Epithelial cell of prostate (primary cell): ENCODE measurements around the gene PFKFB1.
A peak's percentile ranks its signal among the peaks of the same experiment; 100 is the strongest.
"Not testable (repeated sequence)": the region's sequence is repeated elsewhere in the genome, so short reads cannot be mapped to it uniquely, and the experiment has no call there.

Experiments
- DNase-seq: peaks from one replicate; pipeline ENCODE4 v3.0.0-alpha.2; 2011; ENCODE audit warnings: low read depth, low spot score
- H3K27ac ChIP-seq: fragments of 450-650 bp; 2 replicates; pipeline ENCODE4 v1.5.1; 2017; ENCODE audit warnings: mild to moderate bottlenecking

The PFKFB1 gene

DNA sequence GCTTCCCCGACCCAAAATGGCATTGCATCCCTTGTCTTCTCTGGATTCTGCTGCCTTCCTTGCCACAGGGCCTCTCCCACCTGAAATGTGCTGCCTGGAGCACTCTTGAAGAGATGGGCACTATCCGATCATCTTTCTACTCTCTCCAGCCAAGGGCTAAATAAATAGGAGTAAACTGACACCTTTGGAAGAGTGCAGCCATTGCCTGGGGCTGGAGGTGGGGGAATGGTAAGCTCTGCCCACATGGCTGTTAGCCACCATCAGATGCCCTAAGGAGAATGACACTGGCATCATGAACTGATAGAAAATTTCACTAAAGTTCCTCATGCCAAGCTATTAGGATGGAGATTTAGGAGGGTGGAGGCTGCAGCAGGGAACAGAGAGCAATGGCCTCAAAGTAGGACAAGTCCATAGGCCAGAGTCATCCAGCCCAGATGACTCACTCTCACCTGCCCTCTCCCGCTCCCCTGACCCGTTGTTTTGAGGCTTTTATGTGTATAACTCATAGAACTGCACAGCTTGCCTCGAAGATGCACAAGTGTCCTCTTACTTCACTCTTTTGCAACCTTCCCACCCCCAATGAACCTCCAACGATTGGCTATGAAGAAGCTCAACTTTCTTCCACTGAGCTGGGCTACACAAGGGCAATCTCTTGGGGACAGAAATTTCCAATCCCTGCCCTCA lies 822 bp upstream of the PFKFB1 start:
- H3K27ac ChIP-seq = no peak overlapping the region
- no peak for DNase-seq

DNA sequence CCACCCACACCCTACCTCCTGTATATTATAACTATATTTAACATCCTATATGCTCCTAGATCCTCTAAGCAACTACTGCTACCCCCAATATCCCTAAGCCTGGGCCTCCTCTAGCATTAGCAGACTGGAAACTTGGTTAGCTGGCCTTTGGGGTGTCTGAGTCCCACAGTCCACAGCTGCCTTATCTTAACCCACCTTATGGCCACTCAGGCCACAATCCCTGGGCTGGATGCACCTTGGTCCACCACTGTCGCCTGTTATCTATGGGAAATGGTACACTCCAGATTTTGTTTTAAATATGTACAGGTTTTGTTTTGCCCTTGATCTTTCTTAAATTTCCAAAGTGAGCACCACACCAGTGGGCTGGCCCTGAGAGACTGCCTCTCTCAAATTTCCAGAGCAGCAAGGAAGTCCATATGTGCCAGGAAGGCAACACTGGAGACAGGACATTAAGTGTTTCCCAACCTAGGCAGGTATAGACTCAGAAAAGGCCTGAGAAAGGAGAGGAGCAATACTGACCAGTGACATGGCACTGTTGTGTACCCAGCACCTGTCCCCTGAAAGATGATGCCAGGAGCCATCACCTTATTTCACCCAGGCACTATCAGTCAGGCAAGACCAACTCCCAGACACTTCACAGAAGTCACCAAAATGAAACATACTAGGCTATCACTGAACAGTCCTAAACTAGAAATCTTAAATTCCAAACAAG lies 921 bp downstream of the PFKFB1 start:
- DNase-seq = no peak
- no peak overlapping the region for H3K27ac ChIP-seq

DNA sequence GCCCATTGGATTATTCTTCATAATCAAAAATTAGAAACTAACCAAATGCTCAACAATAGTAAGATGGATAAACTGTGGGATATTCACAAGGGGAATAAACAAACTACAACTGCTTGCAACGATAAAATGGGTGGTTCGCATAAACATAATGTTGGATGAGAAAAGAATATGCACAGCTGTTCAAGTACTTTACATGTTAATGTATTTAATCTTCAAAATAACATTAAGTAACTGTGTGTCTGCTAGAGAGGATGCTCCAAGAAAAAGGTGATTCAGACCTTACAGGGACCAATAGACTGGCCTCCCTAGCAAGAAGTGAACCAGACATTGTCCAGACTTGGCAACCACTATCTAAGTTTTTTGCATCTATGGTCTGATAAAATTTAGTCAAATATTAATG lies 2.3 kb downstream of the PFKFB1 start:
- H3K27ac ChIP-seq = no peak overlapping the region
- no peak for DNase-seq

DNA sequence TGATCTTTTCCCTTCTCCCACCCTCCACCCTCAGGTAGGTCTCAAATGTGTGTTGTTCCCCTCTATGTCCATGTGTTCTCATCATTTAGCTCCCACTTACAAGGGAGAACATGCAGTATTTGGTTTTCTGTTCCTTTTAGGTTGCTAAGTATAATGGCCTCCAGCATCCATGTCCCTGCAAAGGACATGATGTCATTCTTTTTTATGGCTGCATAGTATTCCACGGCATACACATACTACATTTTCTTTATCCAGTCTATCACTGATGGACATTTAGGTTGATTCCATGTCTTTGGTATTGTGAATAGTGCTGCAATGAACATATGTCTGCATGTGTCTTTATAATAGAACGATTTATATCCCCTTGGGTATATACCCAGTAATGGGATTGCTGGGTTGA lies 10.7 kb downstream of the PFKFB1 start:
- not testable (repeated sequence) for DNase-seq, H3K27ac ChIP-seq

DNA sequence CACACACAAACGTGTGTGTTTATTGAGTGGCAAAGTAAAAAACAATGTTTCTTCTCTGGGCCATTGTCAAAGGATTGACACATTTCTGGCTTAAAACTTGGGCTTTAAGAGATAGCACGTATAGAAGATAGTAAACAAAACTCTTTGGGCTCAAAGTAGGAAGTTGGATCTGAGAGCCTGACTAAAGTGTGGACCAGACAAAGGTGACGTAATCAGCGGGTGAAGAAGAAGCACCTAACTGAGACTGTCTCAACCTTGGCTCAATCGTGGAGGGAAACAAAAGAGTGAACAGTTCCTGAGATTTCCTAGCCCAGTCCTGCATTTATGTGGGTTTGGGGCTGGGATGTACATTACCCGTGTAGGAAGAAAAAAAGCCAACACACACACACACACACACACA lies 13.7 kb downstream of the PFKFB1 start:
- no peak overlapping the region for H3K27ac ChIP-seq
- no peak for DNase-seq

DNA sequence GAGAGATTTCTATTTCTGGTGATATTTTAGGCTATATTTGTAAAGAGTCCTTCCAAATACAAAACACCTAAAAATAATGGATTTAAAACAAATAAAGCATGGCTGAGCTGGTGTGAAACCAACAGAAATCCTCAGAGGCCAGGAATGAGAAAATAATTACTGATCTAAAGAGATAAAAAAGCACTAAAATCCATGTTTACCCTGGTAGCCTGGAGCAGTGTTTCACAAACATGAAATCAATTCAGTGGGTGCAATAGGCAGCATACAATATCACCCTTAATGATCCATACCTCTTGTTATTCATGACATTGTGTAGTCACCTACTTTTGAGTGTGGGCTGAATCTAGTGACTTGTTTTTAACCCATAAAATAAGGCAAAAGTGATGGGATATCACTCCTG lies 14.6 kb downstream of the PFKFB1 start:
- H3K27ac ChIP-seq = no peak overlapping the region
- no peak for DNase-seq

DNA sequence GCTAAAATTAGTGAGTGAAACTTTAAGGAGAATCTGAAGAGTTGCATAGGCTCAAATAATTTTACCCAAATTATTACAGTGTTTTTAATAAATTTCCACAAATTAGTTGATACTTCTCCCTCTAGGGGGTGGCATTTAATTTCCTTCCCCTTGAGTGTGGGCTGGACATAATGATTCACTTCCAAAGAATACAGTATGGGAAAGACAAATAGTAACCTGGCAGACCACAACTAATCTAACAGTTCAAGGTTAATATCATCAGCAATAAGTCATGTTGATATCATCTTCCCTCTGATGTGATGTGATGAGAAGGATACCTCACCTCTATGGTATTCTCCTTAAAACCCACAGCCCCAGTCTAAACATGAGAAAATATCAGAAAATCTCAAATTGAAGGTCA lies 15.5 kb downstream of the PFKFB1 start:
- DNase-seq = peak; percentile 12
- no peak overlapping the region for H3K27ac ChIP-seq

DNA sequence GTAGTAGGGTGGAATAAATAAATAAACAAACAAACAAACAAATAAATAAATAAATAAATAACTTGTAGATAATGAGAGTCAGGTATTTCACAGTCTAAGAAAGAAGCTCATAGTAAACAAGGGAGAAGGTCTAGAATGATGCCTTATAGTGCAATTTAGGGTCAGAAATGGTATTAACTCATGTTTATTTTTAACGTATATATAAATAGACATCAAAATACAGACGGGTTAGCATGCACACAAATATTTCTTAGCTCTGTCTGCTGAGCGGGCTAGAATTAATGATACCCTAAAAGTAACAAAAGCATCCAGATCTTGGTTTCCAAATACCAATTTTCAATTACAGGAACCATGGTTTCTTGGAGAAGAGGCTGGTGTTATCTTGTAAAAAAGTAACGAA lies 16.6 kb downstream of the PFKFB1 start:
- H3K27ac ChIP-seq = no peak overlapping the region
- DNase-seq = no peak

DNA sequence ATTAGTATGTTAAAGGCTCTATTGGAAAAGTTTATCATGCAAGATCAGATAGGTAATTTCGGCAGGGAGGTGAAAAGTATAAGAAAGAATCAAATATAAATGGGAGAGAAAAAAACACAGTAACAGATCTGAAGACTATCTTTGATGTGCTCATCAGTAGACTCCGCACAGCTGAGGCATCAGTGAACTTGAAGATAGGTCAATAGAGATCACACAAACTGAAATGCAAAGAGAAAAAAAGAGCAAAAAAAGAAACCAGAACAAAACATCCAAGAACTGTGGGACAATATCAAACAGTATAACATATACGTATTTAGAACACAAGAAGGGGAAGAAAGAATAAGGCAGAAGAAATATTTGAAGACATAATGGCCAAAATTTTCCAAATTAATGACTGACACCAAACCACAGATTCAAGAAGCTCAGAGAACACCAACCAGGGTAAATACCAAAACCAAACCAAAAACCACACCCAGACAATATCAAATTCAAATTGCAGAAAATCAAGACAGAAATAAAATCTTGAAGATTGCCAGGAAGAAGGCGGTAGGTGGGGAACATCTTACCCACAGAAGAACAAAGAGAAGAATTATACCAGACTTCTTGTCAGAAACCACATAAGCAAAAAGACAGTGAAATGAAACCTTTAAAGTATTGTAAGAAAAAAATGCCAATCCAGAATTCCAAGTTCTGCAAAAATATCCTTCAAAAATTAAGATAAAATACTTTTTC lies 29.1 kb downstream of the PFKFB1 start:
- H3K27ac ChIP-seq = no peak overlapping the region
- no peak for DNase-seq

DNA sequence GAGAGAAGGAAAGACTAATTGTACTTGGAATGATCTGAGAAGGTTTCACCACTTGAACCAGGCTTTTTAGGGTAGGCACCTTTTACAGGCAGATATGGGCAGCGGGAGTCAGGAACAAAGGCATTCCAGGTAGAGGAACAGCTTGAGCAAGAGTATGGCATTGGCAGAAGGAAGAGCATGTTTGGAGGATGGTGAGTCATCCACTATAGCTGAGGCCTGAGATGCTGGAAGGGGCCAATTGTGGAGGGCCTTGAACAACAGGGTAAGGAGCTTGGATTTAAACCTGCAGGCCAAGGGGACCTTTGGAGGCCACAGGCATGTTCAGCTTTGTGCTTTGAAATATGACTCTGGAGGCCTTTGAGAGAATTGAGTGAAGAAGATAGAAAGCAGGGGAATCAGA lies 32.2 kb downstream of the PFKFB1 start:
- no peak for DNase-seq
- no peak overlapping the region for H3K27ac ChIP-seq

DNA sequence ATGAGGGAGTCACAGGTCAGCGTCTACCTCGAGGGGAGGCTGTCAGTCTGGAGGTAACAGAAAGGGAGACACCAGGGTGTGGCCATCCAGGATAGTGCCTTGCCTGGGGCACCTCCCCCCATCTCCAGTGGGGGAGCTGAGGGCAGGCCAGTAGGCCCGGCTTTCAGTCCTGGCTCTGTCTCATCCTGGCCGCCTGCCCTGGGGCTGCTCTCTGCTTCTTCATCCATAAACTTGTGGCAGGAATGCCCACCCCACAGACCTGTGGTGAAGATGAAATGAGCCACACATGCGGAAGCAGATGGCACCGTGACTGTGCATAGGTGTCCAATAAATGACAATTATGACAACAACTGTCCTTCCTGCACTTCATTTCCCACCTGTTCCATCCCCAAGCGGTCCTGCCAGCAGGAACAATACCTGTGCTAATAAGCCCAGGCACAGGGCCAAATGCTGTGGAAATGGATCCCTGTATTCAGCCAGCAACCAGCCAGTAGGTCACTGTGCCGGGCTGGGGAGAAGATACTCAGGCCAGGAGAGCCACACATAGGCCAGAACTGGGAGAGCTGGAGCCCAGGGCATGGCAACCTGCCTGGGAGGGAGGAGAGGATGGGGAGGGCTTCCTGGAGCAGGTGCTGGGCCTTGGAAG lies 43.1 kb downstream of the PFKFB1 start:
- DNase-seq = no peak
- H3K27ac ChIP-seq = no peak overlapping the region

DNA sequence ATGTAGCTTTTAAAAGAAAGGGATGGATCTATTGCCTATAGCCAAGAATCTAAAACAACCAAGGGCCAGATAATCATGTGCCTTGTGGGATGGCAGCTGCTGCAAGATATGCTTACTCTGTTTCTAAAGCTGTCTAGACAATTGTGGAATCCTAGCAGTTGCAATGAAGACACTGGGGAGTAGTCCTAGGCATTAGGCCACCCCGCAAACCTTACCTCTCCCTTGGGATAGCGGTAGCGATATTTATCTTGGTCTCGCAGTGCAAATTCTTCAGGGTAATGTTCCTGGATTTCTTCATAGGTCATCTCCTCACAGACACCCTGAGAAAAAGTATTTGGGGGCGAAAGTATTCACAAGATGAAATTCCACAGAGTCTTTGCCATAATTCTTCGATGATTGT lies 48.8 kb downstream of the PFKFB1 start:
- no peak overlapping the region for H3K27ac ChIP-seq
- DNase-seq = no peak

DNA sequence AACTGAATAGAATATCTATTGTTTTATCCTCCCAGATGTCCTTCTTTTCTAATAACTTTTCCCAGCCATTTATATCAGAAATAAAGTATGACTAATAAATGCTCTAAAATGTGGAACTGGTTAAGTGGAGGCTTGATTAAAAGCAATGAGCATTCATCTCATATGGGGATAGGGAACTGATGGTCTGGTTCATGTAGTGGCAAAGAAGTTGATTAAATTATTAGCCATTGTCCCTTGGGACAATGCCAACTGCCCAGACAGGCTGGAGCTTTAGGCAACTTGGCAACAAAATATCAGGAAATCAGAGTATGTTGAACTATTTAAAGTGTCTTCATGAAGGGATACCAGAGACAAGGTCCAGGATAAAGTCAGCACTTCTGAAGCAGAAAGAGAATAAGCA lies 49.2 kb downstream of the PFKFB1 start:
- DNase-seq = no peak
- H3K27ac ChIP-seq = no peak overlapping the region

DNA sequence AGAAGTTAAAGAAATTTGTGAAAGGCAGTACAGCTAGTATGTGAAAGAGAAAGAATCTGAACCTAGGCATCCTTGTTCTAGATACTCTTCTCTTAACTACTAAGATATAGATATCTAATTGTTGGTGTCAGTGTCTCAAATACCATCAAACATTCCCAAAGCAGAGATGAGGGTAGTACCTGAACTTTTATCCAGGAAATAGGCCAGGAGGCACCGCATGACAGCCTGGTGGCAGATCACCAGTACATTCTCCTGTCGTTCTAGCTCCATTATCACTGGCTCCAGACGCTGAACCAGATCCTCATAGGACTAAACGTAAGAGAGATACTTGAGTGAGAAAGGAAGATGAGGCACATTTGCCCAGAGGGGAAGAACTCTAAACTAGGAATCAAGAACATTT lies 56.6 kb downstream of the PFKFB1 start:
- no peak for DNase-seq

DNA sequence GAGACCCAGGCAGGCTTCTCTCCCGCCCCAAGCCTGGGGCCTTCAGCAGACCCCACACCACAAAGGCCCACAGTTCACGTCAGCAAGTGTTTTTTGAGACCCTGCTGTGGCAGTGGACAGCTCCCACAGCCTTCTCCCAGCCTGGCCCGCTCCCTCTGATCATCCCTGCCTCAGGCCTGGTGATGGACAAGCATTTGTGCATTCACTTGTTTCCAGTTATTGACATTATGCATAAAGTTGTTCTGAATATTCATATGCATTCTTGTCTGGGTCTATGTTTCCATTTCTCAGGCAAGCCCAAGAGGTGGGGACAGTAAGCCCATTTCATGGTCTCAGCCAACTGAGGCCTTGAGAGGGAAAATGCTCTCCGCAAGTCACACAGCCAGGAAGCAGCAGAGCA lies 58.7 kb downstream of the PFKFB1 start:
- H3K27ac ChIP-seq = no peak overlapping the region
- no peak for DNase-seq

More for the DNA sequence above, 56.6 kb downstream of the PFKFB1 start:
- no peak overlapping the region for H3K27ac ChIP-seq

DNA sequence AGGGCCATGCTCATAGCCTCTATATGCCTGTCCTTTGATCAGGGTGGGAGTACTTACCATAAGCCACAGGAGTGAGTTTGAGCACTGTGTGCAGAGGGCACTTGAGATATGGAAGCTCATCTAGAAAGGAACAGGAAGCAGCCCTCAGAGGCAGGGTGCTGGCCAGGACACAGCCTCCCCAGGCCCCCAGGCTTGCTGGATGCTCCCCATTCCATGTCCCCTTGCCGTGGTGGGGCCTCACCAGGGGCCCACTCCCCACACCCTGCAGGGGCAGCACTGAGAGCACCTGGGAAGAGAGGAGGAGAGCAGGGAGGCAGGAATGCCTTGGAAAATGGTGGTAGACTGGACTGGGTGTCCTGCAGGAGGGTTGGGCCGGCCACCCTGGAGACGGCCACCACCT lies 59.1 kb downstream of the PFKFB1 start:
- no peak for DNase-seq
- no peak overlapping the region for H3K27ac ChIP-seq

DNA sequence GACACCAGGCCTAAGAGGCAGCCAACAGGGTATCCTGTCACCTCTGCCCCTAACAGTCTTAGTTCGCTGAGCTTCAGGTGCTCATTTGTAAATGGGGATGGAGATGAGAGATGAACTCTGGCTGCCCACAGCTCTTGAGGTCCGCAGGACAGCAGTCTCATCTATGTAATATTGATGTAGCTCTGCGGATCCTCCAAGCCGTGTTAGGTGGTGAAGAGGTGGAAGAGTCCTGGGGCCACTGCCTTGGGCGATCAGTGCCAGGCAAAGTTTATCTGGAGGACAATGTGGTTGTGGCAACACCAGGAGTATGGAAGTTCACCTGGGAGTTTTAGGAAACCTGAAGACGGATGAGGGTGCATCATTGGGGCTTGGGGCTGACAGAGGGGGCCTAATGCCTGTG lies 59.9 kb downstream of the PFKFB1 start:
- DNase-seq = no peak
- H3K27ac ChIP-seq = no peak overlapping the region

DNA sequence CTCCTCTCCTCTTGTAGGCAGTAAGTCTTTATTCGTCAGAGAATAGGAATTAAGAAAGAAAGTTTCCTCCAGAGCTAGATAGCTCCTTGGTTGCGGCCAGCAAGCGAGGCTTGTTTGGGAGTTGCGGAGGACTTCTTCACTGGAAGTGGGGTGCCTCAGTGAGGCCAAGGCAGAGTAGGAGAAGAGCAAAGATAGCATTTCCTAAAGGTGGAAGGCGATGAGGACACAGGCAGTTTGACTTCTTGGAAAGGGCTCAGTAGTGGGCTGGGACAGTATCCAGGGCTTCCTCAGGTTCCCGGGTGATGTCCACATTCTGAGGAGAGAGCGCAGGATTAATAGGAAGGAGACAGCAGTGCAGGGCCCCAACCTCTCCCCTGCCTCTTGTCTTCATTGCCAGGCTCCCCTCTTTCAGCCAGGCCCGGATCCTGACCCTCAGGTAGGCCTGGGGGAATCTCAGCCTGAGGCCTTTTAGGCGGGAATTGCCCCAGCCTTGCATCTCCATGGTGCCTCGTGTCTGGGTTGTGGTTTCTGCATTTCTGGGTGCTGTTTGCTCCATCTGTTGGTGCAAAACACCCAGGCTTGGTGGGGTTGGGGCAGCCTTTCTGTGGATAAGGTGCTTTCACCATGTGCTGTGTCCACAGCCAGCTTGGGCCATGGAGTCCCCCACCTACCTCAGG lies 60.7 kb downstream of the PFKFB1 start:
- DNase-seq = no peak
- no peak overlapping the region for H3K27ac ChIP-seq

DNA sequence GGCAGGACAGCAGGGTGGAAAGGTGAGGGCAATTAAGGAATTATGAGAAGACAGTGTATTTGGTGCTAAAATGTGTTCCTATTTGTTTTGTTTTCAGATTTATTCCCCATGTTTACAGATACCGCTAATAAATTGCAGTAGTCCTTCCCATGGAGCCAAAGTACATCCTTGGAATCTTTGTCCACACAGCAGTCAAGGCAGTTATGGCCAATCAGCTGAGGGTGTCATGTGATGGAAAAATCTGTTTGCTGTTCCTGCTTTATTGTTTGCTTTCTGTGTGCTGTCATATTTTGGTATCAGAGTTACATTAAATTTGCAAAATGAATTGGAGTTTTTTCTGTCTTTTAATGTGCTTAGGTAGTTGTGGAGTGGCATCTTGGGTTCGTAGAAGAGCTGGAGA lies 62.9 kb downstream of the PFKFB1 start:
- DNase-seq = no peak
- H3K27ac ChIP-seq = no peak overlapping the region

DNA sequence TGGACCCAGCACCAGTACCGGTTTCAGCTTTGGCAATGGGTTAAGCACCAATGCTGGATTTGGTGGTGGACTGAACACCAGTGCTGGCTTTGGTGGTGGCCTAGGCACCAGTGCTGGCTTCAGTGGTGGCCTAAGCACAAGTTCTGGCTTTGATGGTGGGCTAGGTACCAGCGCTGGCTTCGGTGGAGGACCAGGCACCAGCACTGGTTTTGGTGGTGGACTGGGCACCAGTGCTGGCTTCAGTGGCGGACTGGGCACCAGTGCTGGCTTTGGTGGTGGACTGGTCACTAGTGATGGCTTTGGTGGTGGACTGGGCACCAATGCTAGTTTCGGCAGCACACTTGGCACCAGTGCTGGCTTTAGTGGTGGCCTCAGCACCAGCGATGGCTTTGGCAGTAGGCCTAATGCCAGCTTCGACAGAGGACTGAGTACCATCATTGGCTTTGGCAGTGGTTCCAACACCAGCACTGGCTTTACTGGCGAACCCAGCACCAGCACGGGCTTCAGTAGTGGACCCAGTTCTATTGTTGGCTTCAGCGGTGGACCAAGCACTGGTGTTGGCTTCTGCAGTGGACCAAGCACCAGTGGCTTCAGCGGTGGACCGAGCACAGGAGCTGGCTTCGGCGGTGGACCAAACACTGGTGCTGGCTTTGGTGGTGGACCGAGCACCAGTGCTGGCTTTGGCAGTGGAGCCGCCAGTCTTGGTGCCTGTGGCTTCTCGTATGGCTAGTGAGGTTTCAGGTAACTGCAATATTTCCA lies 63.5 kb downstream of the PFKFB1 start:
- no peak overlapping the region for H3K27ac ChIP-seq
- DNase-seq = no peak
